Heart right ventricle (tissue), 16 donors: ENCODE data around the gene VIPR2. TPM values are rescaled to one million over a fixed set of nuclear protein-coding genes. Genes with fewer than 3 reads are reported as not detected.
"Not testable (repeated sequence)": the region's sequence is repeated elsewhere in the genome, so short reads cannot be mapped to it uniquely, and the experiment has no call there.

Experiments
- ATAC-seq, 8 donors: fragments of 200-7000 bp; cut with Tn5 transposase; one replicate each; pipeline ENCODE4 v1.9.1; 2020; ENCODE audit warnings: mild to moderate bottlenecking in 8 of 8, moderate library complexity in 8 of 8, moderate number of reproducible peaks in 1 of 8
- DNase-seq, 2 donors: peaks; one replicate each; pipeline ENCODE4 v3.0.0-alpha.2; 2020
- H3K27ac ChIP-seq, 10 donors: fragments of 200-600 bp; sonication (generic) in 2 of 10; one replicate each; pipeline versions ENCODE4 v1.5.0 to v1.8.0; 2020 to 2022; ENCODE audit warnings: mild to moderate bottlenecking in 3 of 10
- H3K27me3 ChIP-seq, 7 donors: fragments of 200-600 bp; one replicate each; pipeline ENCODE4 v1.8.0; 2021 to 2022; ENCODE audit warnings: mild to moderate bottlenecking in 2 of 7
- H3K36me3 ChIP-seq, 9 donors: fragments of 200-600 bp; sonication (generic) in 1 of 9; one replicate each; pipeline versions ENCODE4 v1.5.0 to v1.8.0; 2020 to 2022; ENCODE audit warnings: mild to moderate bottlenecking in 2 of 9
- H3K4me1 ChIP-seq, 9 donors: fragments of 200-600 bp; sonication (generic) in 1 of 9; one replicate each; pipeline versions ENCODE4 v1.5.0 to v1.8.0; 2020 to 2022; ENCODE audit warnings: mild to moderate bottlenecking in 4 of 9
- H3K4me3 ChIP-seq, 10 donors: fragments of 200-600 bp; sonication (generic) in 2 of 10; one replicate each; pipeline versions ENCODE4 v1.5.0 to v1.8.0; 2020 to 2022; ENCODE audit warnings: mild to moderate bottlenecking in 7 of 10, moderate library complexity in 2 of 10
- H3K9me3 ChIP-seq, 11 donors: fragments of 200-600 bp in 10 of 11; sonication (generic) in 2 of 11; one replicate each; pipeline versions ENCODE4 v1.5.0 to v1.8.0; 2013 to 2022; ENCODE audit warnings: mild to moderate bottlenecking in 2 of 11, control low read depth in 1 of 11, moderate library complexity in 1 of 11
- CTCF ChIP-seq, 9 donors: fragments of 200-600 bp; sonication (generic) in 2 of 9; IDR thresholded peaks; one replicate each; pipeline versions ENCODE4 v1.5.0 to v1.8.0; 2021 to 2022; ENCODE audit warnings: antibody characterized with exemption in 9 of 9, mild to moderate bottlenecking in 5 of 9, moderate library complexity in 1 of 9
- WGBS, 2 donors: extraction: QIAGEN DNeasy Blood & Tissue Kit; methylation state at CpG; one replicate each; pipeline ENCODE4 v1.1.7; 2013; ENCODE audit warnings: inconsistent platforms in 1 of 2; 5-methylcytosine and 5-hydroxymethylcytosine counted together
- intact Hi-C, 10 donors: fragments of 100-400 bp; cut with DNase I; formaldehyde crosslinking; loops; one replicate each; pipeline versions ENCODE4 v1.11.1 to v1.14.2; 2022
- polyA plus RNA-seq, 2 donors: library from polyadenylated mRNA; stranded (reverse); fragments of 200-250 nt; gene quantifications; one replicate each; pipeline ENCODE4 v1.2.3, GENCODE V29; 2013
- total RNA-seq, 10 donors: library from RNA; stranded (reverse); fragmentation: NEBNext Ultra II Directional in 3 of 10; extraction: Animal tissue kit (Norgen Biotek cat#: 25700) in 3 of 10; gene quantifications; one replicate each; pipeline versions ENCODE4 v1.2.1 to v1.2.4, GENCODE V29; 2021 to 2023
- donor health status: Arrhythmogenic right ventricular cardiomyopathy.
- donor health status: ischemic (EF 13 %, LVEDD 7.1; RV severe dilation, severe dysfunction).
- donor health status: healthy with polysubstance abuse.
- donor health status: DM: no; HTN: yes; CAD: no.
- donor health status: DM: no; HTN: no; CAD: no.
- donor health status: ischemic (EF 25% LVEDD 6.9; RV normal size, moderate dysfunction).
- donor health status: ischemic (EF 25% LVEDD 5.7; RV mildly dilated, moderate dysfunction).
- donor health status: healthy.
- donor health status: DM: yes; HTN: yes; CAD: no.
- donor health status: Ischemic cardiomyopathy.
- donor health status: ischemic (EF 35%, LVEDD 5.7; RV mildly dilated, moderate dysfunction).
- donor health status: nonischemic (EF 11% LVEDD 7.7; RV severe dilation, severe dysfunction).
- donor health status: DM: yes; HTN: yes; CAD: no.
- donor health status: PGD.
- donor health status: ischemic (EF 29% LVEDD 5.4; RV normal size, mild dysfunction).
- donor health status: nonischemic (EF 23%, LVEDD 6.1; RV moderate dilation, normal function).

VIPR2 gene
- total and polyA plus RNA-seq, 12 donors = 3.0 to 30.6 (median 19.1) TPM

DNA sequence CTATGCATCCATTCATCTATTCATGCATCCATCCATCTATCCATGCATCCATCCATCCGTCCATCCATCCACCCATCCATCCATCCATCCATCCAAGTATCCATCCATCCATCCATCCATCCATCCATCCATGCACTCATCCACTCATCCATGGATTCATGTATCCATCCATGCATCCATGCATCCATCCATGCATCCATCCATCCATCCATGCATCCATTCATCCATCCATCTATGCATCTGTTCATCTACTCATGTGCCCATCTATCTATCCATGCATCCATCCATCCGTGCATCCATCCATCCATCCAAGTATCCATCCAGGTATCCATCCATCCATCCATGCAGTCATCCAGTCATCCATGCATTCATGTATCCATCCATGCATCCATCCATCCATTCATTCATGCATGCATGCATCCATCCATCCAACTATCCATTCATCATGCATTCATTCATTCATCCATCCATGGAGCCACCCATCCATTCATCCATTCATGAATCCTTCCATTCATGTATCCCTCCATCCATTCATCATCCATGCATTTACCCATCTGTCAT is 156.3 kb downstream of the VIPR2 start:
- Histone ChIP-seq H3K27me3 (peaks cover 4 to 39% (median 28%) of the 10 kb centered on the region in 7 donors), H3K36me3 (no peaks in the 10 kb centered on the region), H3K4me3 (no peak overlapping the region), H3K9me3 (peaks cover 0 to 12% (median 2%) of the 10 kb centered on the region in 11 donors), H3K4me1 (no peaks in the 10 kb centered on the region), H3K27ac (no peak overlapping the region)
- ATAC-seq (no peak), DNase-seq (no peak)
- 65 to 67% methylated on average over 2 of the region's 2 CpGs for WGBS, 2 donors
- intact Hi-C loops = no loop called here
- TF ChIP-seq CTCF (IDR thresholded peaks at IDR 0.05) = no peak

GRCh38 chr7:158987691-158988090 is 157.0 kb downstream of the VIPR2 start:
- intact Hi-C loops = no loop called here
- no peaks in the 10 kb centered on the region for H3K4me1 ChIP-seq
- 62 to 63% methylated on average over 1 of the region's 1 CpG for WGBS, 2 donors

DNA sequence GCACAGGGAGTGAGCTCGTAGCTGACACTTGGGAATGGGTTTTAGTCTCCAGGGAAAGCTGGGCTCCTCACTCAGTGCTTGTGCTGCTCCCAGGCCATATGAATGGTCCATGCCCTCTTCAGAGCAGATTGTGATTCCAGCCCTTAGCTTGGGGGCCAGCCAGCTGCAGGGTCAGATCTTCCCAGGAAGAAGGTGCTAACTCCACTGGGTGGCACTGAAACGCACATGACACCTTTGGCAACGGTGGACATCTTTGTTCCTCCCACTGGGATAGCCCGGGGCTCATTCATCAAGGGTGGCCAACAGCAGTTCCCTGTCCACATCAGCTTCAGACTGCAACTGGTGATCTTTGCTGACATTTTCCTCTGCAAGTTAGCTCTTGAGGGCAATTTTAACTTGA is 159.1 kb downstream of the VIPR2 start:
- Histone ChIP-seq H3K36me3 (no peaks in the 10 kb centered on the region), H3K9me3 (peaks cover 0 to 39% (median 25%) of the 10 kb centered on the region in 11 donors), H3K4me3 (no peak overlapping the region), H3K27ac (no peak overlapping the region), H3K4me1 (no peaks in the 10 kb centered on the region), H3K27me3 (peaks cover 0 to 15% (median 8%) of the 10 kb centered on the region in 7 donors)
- intact Hi-C loops = no loop called here
- WGBS, 2 donors = 63 to 67% methylated on average over 4 of the region's 4 CpGs
- DNase-seq = no peak
- no peak for TF ChIP-seq CTCF (IDR thresholded peaks at IDR 0.05)
- no peak for ATAC-seq

More at GRCh38 chr7:158987691-158988090, 157.0 kb downstream of the VIPR2 start:
- Histone ChIP-seq H3K27ac (no peak overlapping the region), H3K27me3 (peaks cover 4 to 32% (median 23%) of the 10 kb centered on the region in 7 donors), H3K36me3 (no peaks in the 10 kb centered on the region), H3K4me3 (no peak overlapping the region), H3K9me3 (peaks cover 0 to 19% (median 9%) of the 10 kb centered on the region in 11 donors)
- DNase-seq = no peak
- no peak for ATAC-seq
- TF ChIP-seq CTCF (IDR thresholded peaks at IDR 0.05) = no peak

- H3K36me3 ChIP-seq, intact Hi-C loops, H3K27me3 ChIP-seq, H3K4me3 ChIP-seq, DNase-seq, ATAC-seq, H3K4me1 ChIP-seq, H3K27ac ChIP-seq: not testable (repeated sequence)
- H3K9me3 ChIP-seq = peaks cover 0 to 42% (median 25%) of the 10 kb centered on the region in 11 donors
- WGBS, 2 donors = 59 to 60% methylated on average over 2 of the region's 2 CpGs
Observed at GRCh38 chr7:158984007-158984406, 160.7 kb downstream of the VIPR2 start.

DNA sequence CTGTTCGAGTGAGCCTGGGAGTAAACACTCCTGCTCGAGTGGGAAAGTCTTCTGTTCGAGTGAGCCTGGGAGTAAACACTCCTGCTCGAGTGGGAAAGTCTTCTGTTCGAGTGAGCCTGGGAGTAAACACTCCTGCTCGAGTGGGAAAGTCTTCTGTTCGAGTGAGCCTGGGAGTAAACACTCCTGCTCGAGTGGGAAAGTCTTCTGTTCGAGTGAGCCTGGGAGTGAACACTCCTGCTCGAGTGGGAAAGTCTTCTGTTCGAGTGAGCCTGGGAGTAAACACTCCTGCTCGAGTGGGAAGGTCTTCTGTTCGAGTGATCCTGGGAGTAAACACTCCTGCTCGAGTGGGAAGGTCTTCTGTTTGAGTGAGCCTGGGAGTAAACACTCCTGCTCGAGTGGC is 162.6 kb downstream of the VIPR2 start:
- H3K27ac ChIP-seq, H3K4me3 ChIP-seq, H3K4me1 ChIP-seq, H3K27me3 ChIP-seq, H3K36me3 ChIP-seq, DNase-seq, intact Hi-C loops, ATAC-seq: not testable (repeated sequence)
- WGBS, 2 donors = 70 to 76% methylated on average over 8 to 9 of the region's 15 CpGs
- H3K9me3 ChIP-seq = peaks cover 0 to 42% (median 25%) of the 10 kb centered on the region in 11 donors
